B cell (primary cell): ENCODE results near the gene CALHM1. TPM values are rescaled to one million over a fixed set of nuclear protein-coding genes. Genes with fewer than 3 reads are reported as not detected.

Experiments
- ATAC-seq: fragments of 200-7000 bp; cut with Tn5 transposase; one replicate; pipeline ENCODE4 v1.10.0; 2021; ENCODE audit warnings: low read depth, mild to moderate bottlenecking, moderate number of reproducible peaks, moderate library complexity
- CTCF ChIA-PET: fragments of 350-600 bp; sonication (Branson Sonifier 250); formaldehyde crosslinking; loops from one replicate; lab custom pipeline; 2021; ENCODE audit warnings: antibody characterized with exemption, inconsistent platforms; lab: Charles Lee
- POLR2A ChIA-PET: fragments of 350-600 bp; sonication (Branson Sonifier 250); formaldehyde crosslinking; loops from one replicate; lab custom pipeline; 2021; ENCODE audit warnings: antibody characterized with exemption; lab: Charles Lee
- DNase-seq: peaks from one replicate; pipeline ENCODE4 v3.0.0; 2013
- H2AFZ ChIP-seq: 2 replicates; pipeline ENCODE4 v1.6.1; 2012; ENCODE audit warnings: mild to moderate bottlenecking, low read depth, low read length; ENCODE audit not compliant: insufficient read depth, poor library complexity, severe bottlenecking
- H3K27ac ChIP-seq, 2 donors: 1 replicate in 1 of 2; 2 replicates in 1 of 2; pipeline ENCODE4 v1.5.1; 2012 to 2013; ENCODE audit warnings: low read length in 2 of 2, mild to moderate bottlenecking in 2 of 2, moderate library complexity in 1 of 2
- H3K27me3 ChIP-seq, 4 experiments: fragments of 200-600 bp in 1 of 4; sonication (generic) in 1 of 4; replicated peaks in 1 of 4; 1 replicate in 2 of 4; 2 replicates in 2 of 4; pipeline versions ENCODE4 v1.6.1 to v1.7.0; 2013 to 2016; ENCODE audit warnings: low read length in 3 of 4, mild to moderate bottlenecking in 2 of 4, mixed read lengths in 1 of 4, moderate library complexity in 1 of 4; ENCODE audit not compliant: insufficient read depth in 4 of 4, control insufficient read depth in 3 of 4; ENCODE audit errors: control extremely low read depth in 1 of 4
- H3K36me3 ChIP-seq, 2 experiments: replicated peaks in 1 of 2; 1 replicate in 1 of 2; 2 replicates in 1 of 2; pipeline versions ENCODE4 v1.6.1 to v1.7.1; 2013; ENCODE audit warnings: low read length in 1 of 2; ENCODE audit not compliant: insufficient read depth in 2 of 2, control insufficient read depth in 1 of 2; ENCODE audit errors: control extremely low read depth in 1 of 2, extremely low read depth in 1 of 2
- H3K4me1 ChIP-seq, 2 donors: fragments of 200-600 bp in 1 of 2; sonication (generic) in 1 of 2; 1 replicate in 1 of 2; 2 replicates in 1 of 2; pipeline versions ENCODE4 v1.5.1 to v1.6.1; 2013 to 2017; ENCODE audit warnings: low read length in 2 of 2; ENCODE audit not compliant: control insufficient read depth in 2 of 2, insufficient read depth in 2 of 2
- H3K4me2 ChIP-seq: replicated peaks from 2 replicates; pipeline ENCODE3; 2012; ENCODE audit warnings: mild to moderate bottlenecking, low read depth, low read length; ENCODE audit not compliant: poor library complexity, severe bottlenecking
- H3K4me3 ChIP-seq, 5 experiments: fragments of 200-600 bp in 1 of 5; sonication (generic) in 1 of 5; 1 replicate in 3 of 5; 2 replicates in 2 of 5; pipeline versions ENCODE4 v1.5.1 to v1.7.0; 2011 to 2016; ENCODE audit warnings: low read length in 4 of 5, mild to moderate bottlenecking in 4 of 5, low read depth in 2 of 5, control low read depth in 1 of 5, moderate library complexity in 1 of 5; ENCODE audit not compliant: insufficient read depth in 1 of 5; ENCODE audit errors: control extremely low read depth in 1 of 5, extremely low read depth in 1 of 5
- H3K79me2 ChIP-seq: fragments of 200-600 bp; sonication (generic); one replicate; pipeline ENCODE4 v1.6.0; 2016; ENCODE audit warnings: low read length; ENCODE audit not compliant: control insufficient read depth, insufficient read depth
- H3K9ac ChIP-seq: fragments of 200-600 bp; sonication (generic); 2 replicates; pipeline ENCODE4 v1.6.1; 2017; ENCODE audit warnings: mild to moderate bottlenecking, low read length, moderate library complexity
- H3K9me3 ChIP-seq, 3 donors: one replicate each; pipeline versions ENCODE4 v1.6.1 to v1.7.1; 2013; ENCODE audit warnings: low read length in 2 of 3; ENCODE audit not compliant: control insufficient read depth in 2 of 3, insufficient read depth in 1 of 3; ENCODE audit errors: control extremely low read depth in 1 of 3
- H4K20me1 ChIP-seq: 2 replicates; pipeline ENCODE4 v1.6.0; 2012; ENCODE audit warnings: mild to moderate bottlenecking, low read length; ENCODE audit not compliant: insufficient read depth, control insufficient read depth, poor library complexity, severe bottlenecking
- H3K27ac Mint-ChIP-seq: one replicate; pipeline ENCODE4 v1.8.0; 2021; ENCODE audit warnings: mixed read lengths
- H3K27me3 Mint-ChIP-seq: one replicate; pipeline ENCODE4 v1.8.0; 2021; ENCODE audit warnings: mixed read lengths
- H3K4me1 Mint-ChIP-seq: one replicate; pipeline ENCODE4 v1.8.0; 2021; ENCODE audit warnings: mixed read lengths
- H3K4me3 Mint-ChIP-seq: one replicate; pipeline ENCODE4 v1.8.0; 2021; ENCODE audit warnings: mixed read lengths
- H3K9me3 Mint-ChIP-seq: one replicate; pipeline ENCODE4 v1.8.0; 2022; ENCODE audit warnings: mixed read lengths; ENCODE audit not compliant: insufficient read depth
- CTCF ChIP-seq: fragments of 200-600 bp; IDR thresholded peaks from one replicate; pipeline ENCODE4 v1.8.0; 2022; ENCODE audit warnings: antibody characterized with exemption, mild to moderate bottlenecking
- EZH2 ChIP-seq: IDR thresholded peaks from 2 replicates; pipeline ENCODE4 v1.6.1; 2012; ENCODE audit warnings: borderline replicate concordance, low read depth, mild to moderate bottlenecking, moderate library complexity, low read length; ENCODE audit not compliant: insufficient read depth, poor library complexity, severe bottlenecking
- WGBS: methylation state at CpG from one replicate; pipeline ENCODE4 v1.1.5; 2013; ENCODE audit warnings: missing lambda C conversion rate; ENCODE audit not compliant: insufficient coverage; 5-methylcytosine and 5-hydroxymethylcytosine counted together
- intact Hi-C: fragments of 100-400 bp; cut with micrococcal nuclease; formaldehyde crosslinking; loops from one replicate; pipeline ENCODE4 v1.10.0; 2022
- polyA plus RNA-seq: library from polyadenylated mRNA; depleted of rRNA; stranded (reverse); fragments of >200 nt; gene quantifications from 2 replicates; pipeline ENCODE4 v1.2.3, GENCODE V29; 2012
- total RNA-seq, 2 donors: library from RNA; stranded (reverse); fragments of 120-200 nt in 1 of 2; gene quantifications; 1 replicate in 1 of 2; 2 replicates in 1 of 2; pipeline versions ENCODE4 v1.2.3 to v1.2.4, GENCODE V29; 2013 to 2022

CALHM1 gene
- total and polyA plus RNA-seq, 2 donors (not counting 1 experiment from before 2014, with no cell fraction given): 0.16 to 0.34 TPM

GRCh38 chr10:103491729-103492364 lies 33.1 kb upstream of the CALHM1 start:
- peaks cover 0 to 2% (median 0%) of the 10 kb centered on the region in 3 donors for H3K9me3 ChIP-seq
- peak overlapping the region; percentile 50 for H3K4me3 Mint-ChIP-seq
- no peaks in the 10 kb centered on the region for H4K20me1 ChIP-seq
- no peak for DNase-seq
- no peak overlapping the region for H3K27ac ChIP-seq
- H3K4me3 ChIP-seq: no peak overlapping the region
- TF ChIP-seq CTCF: no peak
- TF ChIP-seq EZH2: no peak
- H2AFZ ChIP-seq: no peak overlapping the region
- no peak overlapping the region for H3K9ac ChIP-seq
- H3K4me1 Mint-ChIP-seq: peaks cover 34% of the 10 kb centered on the region
- no peaks in the 10 kb centered on the region for H3K36me3 ChIP-seq
- intact Hi-C loops: loop anchor here (5.0 kb wide), 1 partner anchor 100 kb away; no protein-coding TSS in a partner anchor
- H3K4me1 ChIP-seq: peaks cover 25 to 26% of the 10 kb centered on the region in 2 donors
- ChIA-PET CTCF (interaction anchor here (1.0 to 12.2 kb wide), 5 partner anchors 9 to 194 kb away, joined by 3 to 345 read pairs (median 5); no protein-coding TSS in a partner anchor), POLR2A (no interaction called here)
- H3K27ac Mint-ChIP-seq: peak overlapping the region; percentile 22
- no peak for ATAC-seq
- H3K27me3 ChIP-seq: peaks cover 0 to 34% (median 24%) of the 10 kb centered on the region in 4 experiments
- H3K9me3 Mint-ChIP-seq: no peaks in the 10 kb centered on the region
- H3K4me2 ChIP-seq: no peak overlapping the region
- 96% methylated on average over 6 of the region's 7 CpGs for WGBS
- H3K79me2 ChIP-seq: no peaks in the 10 kb centered on the region
- H3K27me3 Mint-ChIP-seq: peaks cover 40% of the 10 kb centered on the region

GRCh38 chr10:103490986-103491314 lies 32.2 kb upstream of the CALHM1 start:
- Mint-ChIP-seq H3K27me3 (peaks cover 38% of the 10 kb centered on the region), H3K27ac (no peak overlapping the region)

More at GRCh38 chr10:103490986-103491314, 32.2 kb upstream of the CALHM1 start:
- TF ChIP-seq EZH2 (no peak), CTCF (no peak)
- Histone ChIP-seq H3K9me3 (peaks cover 0 to 2% (median 0%) of the 10 kb centered on the region in 3 donors), H3K27me3 (peaks cover 0 to 32% (median 24%) of the 10 kb centered on the region in 4 experiments), H3K27ac (peak overlapping the region; percentile 19 to 24), H3K9ac (no peak overlapping the region), H4K20me1 (no peaks in the 10 kb centered on the region), H3K36me3 (no peaks in the 10 kb centered on the region), H3K4me2 (peak overlapping the region; percentile 48), H3K4me3 (no peak overlapping the region), H2AFZ (no peak overlapping the region), H3K4me1 (peaks cover 25 to 26% of the 10 kb centered on the region in 2 donors), H3K79me2 (no peaks in the 10 kb centered on the region)
- CTCF ChIA-PET: interaction anchor here (0.5 to 12.2 kb wide), 8 partner anchors 8 to 775 kb away, joined by 3 to 345 read pairs (median 5); no protein-coding TSS in a partner anchor
- POLR2A ChIA-PET: interaction anchor here (0.7 to 0.8 kb wide), 2 partner anchors 34 to 515 kb away, joined by 3 to 7 read pairs; no protein-coding TSS in a partner anchor
- peaks cover 34% of the 10 kb centered on the region for H3K4me1 Mint-ChIP-seq
- no CpG with 5 or more reads among the region's 1 CpG for WGBS
- no peak overlapping the region for H3K4me3 Mint-ChIP-seq
- intact Hi-C loops: loop anchor here (5.0 kb wide), 1 partner anchor 101 kb away; no protein-coding TSS in a partner anchor
- no peak for DNase-seq
- no peaks in the 10 kb centered on the region for H3K9me3 Mint-ChIP-seq
- peak; percentile 29 for ATAC-seq
